NCI-H187 (cell line): ENCODE results near the gene PLCD1.
"Not testable (repeated sequence)": the region's sequence is repeated elsewhere in the genome, so short reads cannot be mapped to it uniquely, and the experiment has no call there.

ENCODE experiments used
- DNase-seq, 2 experiments: peaks; one replicate each; lab custom pipeline; 2025; lab: John Stamatoyannopoulos, UW

The PLCD1 gene

DNA sequence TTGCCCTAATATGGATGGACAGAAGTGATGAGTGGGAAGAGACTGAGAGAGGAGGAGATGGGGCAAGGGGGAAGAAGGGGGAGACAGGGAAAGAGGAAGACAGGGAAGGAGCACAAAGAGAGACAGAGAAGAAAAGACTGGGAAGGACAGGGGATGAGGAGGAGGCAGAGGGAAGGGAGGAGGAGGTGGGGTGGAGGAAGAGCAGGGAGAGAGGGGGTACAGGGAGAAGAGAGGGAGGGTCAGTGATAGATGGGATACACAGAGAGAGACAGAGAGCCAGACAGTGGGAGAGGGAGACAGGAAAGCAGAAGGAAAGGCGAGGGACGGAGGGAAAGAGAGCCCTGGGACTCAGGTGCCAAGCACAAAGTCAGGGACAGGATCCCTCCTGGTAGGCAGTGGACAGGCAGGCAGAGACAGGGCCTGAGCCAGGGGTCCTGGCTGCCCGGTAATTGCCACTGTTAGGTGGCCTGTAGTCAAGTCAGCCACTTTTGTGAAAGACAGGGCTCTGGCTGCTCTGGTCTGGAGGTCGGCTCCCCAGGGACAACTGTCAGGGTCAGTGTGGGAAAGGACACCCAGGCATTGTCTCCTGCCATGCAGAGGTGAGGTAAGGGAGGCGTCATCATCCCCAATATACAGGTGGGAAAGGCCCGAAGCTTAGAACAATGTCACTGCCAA lies 29.1 kb downstream of the PLCD1 start:
- no peak for DNase-seq

DNA sequence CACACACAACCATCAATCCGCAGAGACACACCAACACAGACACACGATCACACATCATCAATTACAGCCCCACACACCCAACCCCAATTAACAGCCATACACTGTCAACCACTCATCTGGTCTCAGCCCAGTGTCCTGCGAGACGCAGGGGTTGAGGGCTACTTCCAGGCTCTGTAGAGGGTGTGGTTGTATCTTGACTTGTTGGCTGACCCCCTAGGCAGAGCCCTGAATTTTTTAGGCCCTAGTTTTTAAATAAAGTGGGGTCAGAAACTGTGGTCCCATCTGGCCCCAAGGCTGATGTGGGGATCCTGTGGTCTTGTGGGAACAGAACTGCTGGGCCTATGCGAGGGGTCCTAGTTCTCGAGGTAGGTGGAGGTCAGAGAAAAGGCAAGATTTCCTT lies 29.6 kb downstream of the PLCD1 start:
- no peak for DNase-seq

DNA sequence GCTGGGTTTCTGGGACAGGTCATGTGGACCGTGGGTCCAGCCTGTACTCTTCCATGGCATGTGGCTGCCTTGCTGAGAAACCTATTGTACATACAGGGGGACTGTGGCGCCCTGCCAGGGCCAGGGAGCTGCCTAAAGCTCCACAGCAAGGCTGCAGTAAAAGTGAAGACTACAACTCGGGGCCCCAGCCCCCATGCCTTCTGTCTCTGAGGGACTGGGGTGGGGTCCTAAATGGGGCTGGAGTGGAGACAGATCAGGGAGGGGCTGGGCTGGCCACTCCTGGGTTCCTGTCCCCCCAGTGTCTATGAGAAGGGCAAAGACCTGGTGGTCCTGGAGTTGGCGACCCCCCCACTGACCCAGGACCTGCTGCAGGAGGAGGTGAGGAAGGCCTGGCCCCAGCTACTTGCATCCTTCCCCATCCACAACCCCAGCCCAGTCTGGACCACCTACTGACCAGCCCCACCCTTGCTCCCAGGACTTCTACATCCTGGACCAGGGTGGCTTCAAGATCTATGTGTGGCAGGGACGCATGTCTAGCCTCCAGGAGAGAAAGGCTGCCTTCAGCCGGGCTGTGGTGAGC lies 31.6 kb downstream of the PLCD1 start:
- DNase-seq, result no peak

DNA sequence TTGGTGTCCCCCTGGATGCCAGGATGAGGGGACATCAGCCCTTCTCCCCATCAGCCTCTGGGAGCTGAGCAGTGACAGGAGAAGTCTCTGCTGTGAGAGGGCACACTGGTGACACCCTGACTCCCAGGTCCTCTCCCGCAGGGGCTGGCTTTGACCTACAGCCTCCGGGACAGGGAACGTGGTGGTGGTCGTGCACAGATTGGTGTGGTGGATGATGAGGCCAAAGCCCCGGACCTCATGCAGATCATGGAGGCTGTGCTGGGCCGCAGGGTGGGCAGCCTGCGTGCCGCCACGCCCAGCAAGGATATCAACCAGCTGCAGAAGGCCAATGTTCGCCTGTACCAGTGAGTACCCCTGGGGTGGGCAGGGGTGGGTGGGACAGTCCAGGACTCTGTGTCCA lies 32.1 kb downstream of the PLCD1 start:
- no peak for DNase-seq

DNA sequence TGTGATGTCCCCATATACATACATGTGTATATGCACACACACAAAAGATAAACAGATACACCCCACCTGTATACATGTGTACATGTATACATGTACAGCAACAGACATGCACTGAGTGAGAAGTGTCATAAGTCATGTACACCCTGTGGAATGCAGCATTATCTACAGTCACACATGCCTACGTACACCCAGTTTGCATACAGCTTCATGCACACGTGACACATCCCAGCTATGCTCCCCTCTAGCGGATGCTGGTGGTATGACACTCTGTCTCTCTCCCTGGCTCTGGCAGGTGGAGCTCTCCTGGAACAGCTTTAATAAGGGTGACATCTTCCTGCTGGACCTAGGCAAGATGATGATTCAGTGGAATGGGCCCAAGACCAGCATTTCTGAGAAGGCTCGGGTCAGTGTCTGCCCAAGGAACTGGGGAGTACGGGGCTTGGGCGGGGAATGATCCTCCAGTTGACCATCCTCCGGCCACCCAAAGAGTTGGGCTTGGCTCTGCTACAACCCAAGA lies 32.6 kb downstream of the PLCD1 start:
- peak; percentile 21 to 72 for DNase-seq

DNA sequence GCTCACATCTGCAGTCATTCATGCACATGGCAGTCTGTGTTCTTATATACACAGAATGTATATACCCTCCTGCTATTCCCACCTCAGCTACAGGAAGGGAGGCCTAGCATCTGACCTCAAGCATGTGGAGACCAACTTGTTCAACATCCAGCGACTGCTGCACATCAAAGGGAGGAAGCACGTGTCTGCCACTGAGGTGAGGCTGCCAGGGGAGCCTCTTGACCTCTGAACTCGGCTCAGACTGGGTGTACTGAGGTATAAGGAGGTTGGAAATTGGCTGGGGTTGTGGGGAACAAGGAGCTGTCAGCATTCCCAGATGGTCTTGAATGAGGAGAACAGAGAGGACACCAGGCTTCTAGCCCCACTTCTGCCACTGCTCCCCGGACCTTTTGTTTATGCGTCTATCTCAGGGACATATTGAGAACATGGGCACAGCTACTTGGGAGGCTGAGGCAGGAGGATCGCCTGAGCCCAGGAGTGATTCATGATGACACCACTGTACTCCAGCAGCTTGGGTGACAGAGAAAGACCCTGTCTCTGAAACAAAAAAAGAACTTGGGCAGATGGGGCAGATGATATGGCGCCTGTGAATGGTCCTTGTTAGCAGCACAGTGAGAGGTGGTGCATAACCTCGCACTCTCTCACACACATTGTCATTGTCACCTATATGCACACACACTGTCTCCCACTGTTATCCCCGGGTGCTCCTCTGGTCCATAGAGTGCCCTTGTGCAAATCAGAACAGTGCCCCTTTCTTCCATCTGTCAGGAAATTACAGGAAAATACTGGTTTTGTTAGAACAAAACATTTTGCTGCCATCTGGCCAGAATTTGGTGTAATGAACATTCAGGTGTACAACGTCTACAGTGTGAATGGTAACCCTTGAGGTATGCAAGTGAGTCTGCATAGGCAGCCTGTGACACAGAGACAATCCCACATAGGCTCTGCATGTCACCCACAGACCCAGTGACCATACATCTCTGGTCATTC lies 33.5 kb downstream of the PLCD1 start:
- no peak for DNase-seq

DNA sequence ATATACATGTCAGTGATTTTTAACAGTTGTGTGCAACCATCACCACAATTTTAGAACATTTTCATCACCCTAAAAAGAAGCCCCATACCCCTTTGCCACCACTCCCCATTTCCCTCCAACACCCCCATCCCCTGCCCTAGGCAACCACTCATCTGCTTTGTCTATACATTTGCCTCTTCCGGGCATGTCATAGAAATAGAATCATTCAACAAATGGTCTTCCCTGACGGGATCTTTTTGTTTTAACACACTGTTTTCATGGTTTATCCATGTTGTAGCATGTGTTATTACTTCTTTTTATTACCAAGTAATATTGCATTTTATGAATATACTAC lies 34.8 kb downstream of the PLCD1 start:
- DNase-seq, result no peak

- DNase-seq, result no peak
These were observed 35.4 kb downstream of the PLCD1 start for GRCh38 chr3:37993820-37994638.

- no peak for DNase-seq
These were observed 36.0 kb downstream of the PLCD1 start for GRCh38 chr3:37993460-37993819.

DNA sequence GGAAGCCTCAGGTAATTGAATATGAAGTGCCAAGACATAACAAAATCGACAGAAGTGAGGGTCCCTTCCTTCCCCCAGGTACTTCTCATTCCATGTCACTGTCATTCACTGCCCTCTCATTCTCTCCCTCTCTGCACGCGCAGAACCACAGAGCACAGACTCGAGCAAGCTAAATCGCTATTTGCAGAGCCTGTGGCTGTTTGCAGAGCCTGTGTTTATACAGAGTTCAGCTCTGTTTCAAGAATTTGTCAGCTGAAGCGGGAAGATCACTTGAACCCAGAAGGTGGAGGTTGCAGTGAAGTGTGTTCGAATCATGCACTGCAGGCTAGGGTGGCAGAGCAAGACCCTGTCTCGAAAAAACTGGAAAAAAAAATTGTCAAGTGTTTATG lies 36.4 kb downstream of the PLCD1 start:
- no peak for DNase-seq

- no peak for DNase-seq
These were observed 37.0 kb downstream of the PLCD1 start for GRCh38 chr3:37992271-37993066.

DNA sequence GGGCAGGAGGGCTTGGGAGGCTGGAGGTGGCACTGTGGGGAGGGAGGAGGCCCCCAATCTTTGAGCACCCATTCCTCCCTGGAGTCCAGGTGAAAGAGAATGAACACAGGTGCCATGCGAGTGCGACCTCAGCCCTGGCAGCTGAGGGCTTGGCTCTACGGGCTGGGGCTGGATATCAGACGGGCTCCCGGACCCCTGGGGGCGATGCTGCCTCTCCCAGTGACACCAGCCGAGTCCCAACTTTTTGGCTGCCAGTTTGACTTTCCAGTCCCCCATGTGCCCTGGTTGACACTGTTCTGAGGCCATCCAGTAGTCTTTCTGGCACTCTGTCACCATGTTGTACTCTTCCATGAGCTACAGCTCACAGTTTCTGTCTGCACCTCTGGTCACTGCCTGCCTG lies 37.6 kb downstream of the PLCD1 start:
- DNase-seq, result no peak

GRCh38 chr3:37991109-37991508 lies 38.3 kb downstream of the PLCD1 start:
- DNase-seq, result no peak

GRCh38 chr3:37990527-37990926 lies 38.9 kb downstream of the PLCD1 start, which contains the start of gene VILL:
TSS of gene VILL (plus strand) at chr3:37990786. CDS start at chr3:37993673, 2,887 bp downstream.
- DNase-seq, result no peak

- DNase-seq, result no peak
These were observed 39.5 kb downstream of the PLCD1 start for GRCh38 chr3:37989821-37990480.

- no peak for DNase-seq
These were observed 40.4 kb downstream of the PLCD1 start for GRCh38 chr3:37988931-37989525.

DNA sequence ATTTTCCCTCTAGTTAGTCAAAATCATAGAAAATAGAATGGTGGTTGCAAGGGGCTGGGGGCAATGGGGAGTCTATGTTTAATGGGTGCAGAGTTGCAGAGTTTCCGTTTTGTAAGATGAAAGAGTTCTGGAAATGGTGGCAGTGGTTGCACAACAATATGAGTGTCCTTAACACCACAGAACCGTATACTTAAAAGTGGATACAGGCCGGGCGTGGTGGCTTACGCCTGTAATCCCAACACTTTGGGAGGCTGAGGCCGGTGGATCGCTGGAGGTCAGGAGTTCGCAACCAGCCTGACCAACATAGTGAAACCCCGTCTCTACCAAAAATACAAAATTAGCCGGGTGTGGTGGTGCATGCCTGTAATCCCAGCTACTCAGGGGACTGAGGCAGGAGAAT lies 41.1 kb downstream of the PLCD1 start:
- DNase-seq, result not testable (repeated sequence)

DNA sequence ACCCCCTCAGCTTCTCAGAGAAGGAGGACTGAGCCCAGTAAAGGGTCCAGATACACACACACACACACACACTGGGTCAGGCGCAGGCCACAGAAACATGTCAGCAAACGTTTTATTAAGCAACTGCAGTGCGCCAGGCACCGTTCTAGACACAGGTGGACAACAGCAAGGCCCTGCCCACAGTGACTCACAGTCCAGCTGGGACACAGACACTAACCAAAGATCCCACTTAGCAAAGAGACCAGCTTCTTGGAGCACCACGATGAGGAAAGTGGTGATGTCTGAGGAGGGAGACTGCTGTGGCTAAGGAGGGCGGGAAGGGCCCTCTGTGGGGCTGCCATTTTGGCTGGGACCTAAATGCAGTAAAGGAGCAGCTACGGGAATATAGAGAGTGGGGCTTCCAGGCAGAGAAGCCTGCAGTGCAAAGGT lies 41.7 kb downstream of the PLCD1 start:
- DNase-seq, result no peak

GRCh38 chr3:37987315-37987697 lies 42.1 kb downstream of the PLCD1 start:
- no peak for DNase-seq
